Endothelial cell of umbilical vein (primary cell): Measurements from ENCODE around the gene EPHA5.

Experiments used
- EZH2 ChIP-seq: IDR thresholded peaks from 2 replicates; pipeline ENCODE4 v1.6.1; 2012; ENCODE audit warnings: borderline replicate concordance, low read depth, mild to moderate bottlenecking, moderate library complexity, low read length, inconsistent platforms; ENCODE audit not compliant: severe bottlenecking
- FOS ChIP-seq: IDR thresholded peaks from 2 replicates; pipeline ENCODE4 v1.6.1; 2011; ENCODE audit warnings: mild to moderate bottlenecking, low read length, moderate library complexity, borderline replicate concordance; ENCODE audit not compliant: insufficient read depth
- GATA2 ChIP-seq: IDR thresholded peaks from 2 replicates; pipeline ENCODE4 v1.7.0; 2011; ENCODE audit warnings: low read depth, mild to moderate bottlenecking, moderate library complexity, mixed read lengths, low read length; ENCODE audit not compliant: insufficient read length, insufficient read depth
- JUN ChIP-seq: IDR thresholded peaks from 2 replicates; pipeline ENCODE4 v1.6.1; 2011; ENCODE audit warnings: borderline replicate concordance, low read depth; ENCODE audit not compliant: insufficient read length, insufficient read depth
- MYC ChIP-seq: IDR thresholded peaks from one replicate; pipeline ENCODE4 v1.6.1; 2011; ENCODE audit warnings: mild to moderate bottlenecking, low read depth, low read length
- POLR2A ChIP-seq: IDR thresholded peaks from 2 replicates; pipeline ENCODE4 v1.6.1; 2012; ENCODE audit warnings: low read depth, mild to moderate bottlenecking, control low read depth, low read length
- POLR2AphosphoS5 ChIP-seq: IDR thresholded peaks from 2 replicates; pipeline ENCODE4 v1.6.1; 2012; ENCODE audit warnings: low read depth, mild to moderate bottlenecking, control low read depth, low read length, moderate library complexity; ENCODE audit not compliant: insufficient read depth
- TF ChIP-seq, protein P1 (sequence below), 2 donors: IDR thresholded peaks; 1 replicate in 1 of 2; 2 replicates in 1 of 2; pipeline ENCODE4 v1.5.1; 2011; ENCODE audit warnings: low read length in 2 of 2, mild to moderate bottlenecking in 2 of 2, moderate library complexity in 2 of 2, control low read depth in 1 of 2, inconsistent platforms in 1 of 2, low read depth in 1 of 2; ENCODE audit not compliant: insufficient read depth in 1 of 2; ENCODE audit errors: extremely low read depth in 1 of 2
- TF ChIP-seq, protein P2 (sequence below): IDR thresholded peaks from 2 replicates; pipeline ENCODE4 v1.6.1; 2011; ENCODE audit not compliant: insufficient read depth, insufficient read length

DNA sequence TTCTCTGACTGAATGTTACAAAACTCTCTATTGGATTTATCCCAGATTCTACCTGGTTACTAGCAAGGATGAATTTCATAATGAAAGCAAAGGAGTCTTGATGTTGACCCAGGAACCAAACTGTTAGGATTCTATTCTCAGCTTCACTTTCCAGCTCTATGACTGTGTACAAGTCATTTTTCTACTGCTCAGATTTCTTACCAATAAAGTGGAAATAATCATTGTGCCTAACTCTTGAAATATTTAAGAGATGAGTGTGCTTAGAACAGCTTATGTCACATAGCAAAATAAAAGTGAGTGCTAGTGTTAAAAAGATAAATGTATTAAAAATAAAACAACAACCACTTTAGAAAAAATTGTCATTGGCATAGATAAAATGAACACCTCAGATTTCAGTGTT, 45.6 kb downstream of the EPHA5 start:
- TF ChIP-seq, protein P1, sequence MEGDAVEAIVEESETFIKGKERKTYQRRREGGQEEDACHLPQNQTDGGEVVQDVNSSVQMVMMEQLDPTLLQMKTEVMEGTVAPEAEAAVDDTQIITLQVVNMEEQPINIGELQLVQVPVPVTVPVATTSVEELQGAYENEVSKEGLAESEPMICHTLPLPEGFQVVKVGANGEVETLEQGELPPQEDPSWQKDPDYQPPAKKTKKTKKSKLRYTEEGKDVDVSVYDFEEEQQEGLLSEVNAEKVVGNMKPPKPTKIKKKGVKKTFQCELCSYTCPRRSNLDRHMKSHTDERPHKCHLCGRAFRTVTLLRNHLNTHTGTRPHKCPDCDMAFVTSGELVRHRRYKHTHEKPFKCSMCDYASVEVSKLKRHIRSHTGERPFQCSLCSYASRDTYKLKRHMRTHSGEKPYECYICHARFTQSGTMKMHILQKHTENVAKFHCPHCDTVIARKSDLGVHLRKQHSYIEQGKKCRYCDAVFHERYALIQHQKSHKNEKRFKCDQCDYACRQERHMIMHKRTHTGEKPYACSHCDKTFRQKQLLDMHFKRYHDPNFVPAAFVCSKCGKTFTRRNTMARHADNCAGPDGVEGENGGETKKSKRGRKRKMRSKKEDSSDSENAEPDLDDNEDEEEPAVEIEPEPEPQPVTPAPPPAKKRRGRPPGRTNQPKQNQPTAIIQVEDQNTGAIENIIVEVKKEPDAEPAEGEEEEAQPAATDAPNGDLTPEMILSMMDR (IDR thresholded peaks at IDR 0.05; ENCODE audit: extremely low read depth in 1 of 2, insufficient read depth in 1 of 2, low read depth in 1 of 2, low read length in 2 of 2): no peak
- TF ChIP-seq GATA2 (no peak), POLR2A (no peak), POLR2AphosphoS5 (no peak), EZH2 (no peak), MYC (no peak), FOS (no peak), JUN (no peak)
- TF ChIP-seq, protein P2, sequence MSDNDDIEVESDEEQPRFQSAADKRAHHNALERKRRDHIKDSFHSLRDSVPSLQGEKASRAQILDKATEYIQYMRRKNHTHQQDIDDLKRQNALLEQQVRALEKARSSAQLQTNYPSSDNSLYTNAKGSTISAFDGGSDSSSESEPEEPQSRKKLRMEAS: no peak
